GM06990 (cell line): ENCODE results near the gene ADRA2B.

ENCODE experiments used
- DNase-seq: peaks from one replicate; pipeline ENCODE4 v3.0.0-alpha.2; 2011; ENCODE audit not compliant: insufficient read length; ENCODE audit errors: extremely low read depth
- H3K27me3 ChIP-seq: replicated peaks from 2 replicates; pipeline ENCODE4 v1.6.0; 2011; ENCODE audit warnings: low read length; ENCODE audit not compliant: control insufficient read depth, insufficient read depth
- H3K36me3 ChIP-seq: 2 replicates; pipeline ENCODE4 v1.5.1; 2011; ENCODE audit warnings: low read length; ENCODE audit not compliant: control insufficient read depth, insufficient read depth
- H3K4me3 ChIP-seq: replicated peaks from 2 replicates; pipeline ENCODE4 v1.5.1; 2011; ENCODE audit warnings: low read depth, mild to moderate bottlenecking, control low read depth, low read length
- TF ChIP-seq, protein P1 (sequence below): IDR thresholded peaks from 2 replicates; pipeline ENCODE4 v1.5.1; 2011; ENCODE audit warnings: low read length, control low read depth, mild to moderate bottlenecking, inconsistent platforms; ENCODE audit not compliant: insufficient read depth, poor library complexity, severe bottlenecking

The ADRA2B gene

DNA sequence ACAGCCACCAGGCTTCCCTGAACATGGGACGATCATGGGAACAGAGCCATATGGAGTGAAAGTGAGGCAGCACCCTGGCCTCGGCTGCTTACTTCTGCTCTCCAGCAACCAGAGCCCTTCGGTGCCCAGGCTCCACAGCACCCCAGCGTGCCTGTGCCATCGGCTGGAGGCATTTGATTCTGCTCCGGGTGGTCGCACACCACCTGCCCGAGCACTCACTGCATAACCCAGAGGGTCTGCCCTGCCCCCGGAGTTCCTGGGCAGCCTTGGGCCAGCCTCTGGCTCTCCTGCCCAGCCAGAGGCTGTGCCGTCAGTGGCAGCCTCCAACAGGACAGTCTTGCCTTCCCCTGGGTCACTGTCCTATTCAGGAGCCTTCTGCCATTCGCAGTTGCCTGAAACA lies 18.1 kb upstream of the ADRA2B start:
- no peaks in the 10 kb centered on the region for H3K36me3 ChIP-seq
- no peaks in the 10 kb centered on the region for H3K27me3 ChIP-seq
- no peak overlapping the region for H3K4me3 ChIP-seq
- TF ChIP-seq, protein P1, sequence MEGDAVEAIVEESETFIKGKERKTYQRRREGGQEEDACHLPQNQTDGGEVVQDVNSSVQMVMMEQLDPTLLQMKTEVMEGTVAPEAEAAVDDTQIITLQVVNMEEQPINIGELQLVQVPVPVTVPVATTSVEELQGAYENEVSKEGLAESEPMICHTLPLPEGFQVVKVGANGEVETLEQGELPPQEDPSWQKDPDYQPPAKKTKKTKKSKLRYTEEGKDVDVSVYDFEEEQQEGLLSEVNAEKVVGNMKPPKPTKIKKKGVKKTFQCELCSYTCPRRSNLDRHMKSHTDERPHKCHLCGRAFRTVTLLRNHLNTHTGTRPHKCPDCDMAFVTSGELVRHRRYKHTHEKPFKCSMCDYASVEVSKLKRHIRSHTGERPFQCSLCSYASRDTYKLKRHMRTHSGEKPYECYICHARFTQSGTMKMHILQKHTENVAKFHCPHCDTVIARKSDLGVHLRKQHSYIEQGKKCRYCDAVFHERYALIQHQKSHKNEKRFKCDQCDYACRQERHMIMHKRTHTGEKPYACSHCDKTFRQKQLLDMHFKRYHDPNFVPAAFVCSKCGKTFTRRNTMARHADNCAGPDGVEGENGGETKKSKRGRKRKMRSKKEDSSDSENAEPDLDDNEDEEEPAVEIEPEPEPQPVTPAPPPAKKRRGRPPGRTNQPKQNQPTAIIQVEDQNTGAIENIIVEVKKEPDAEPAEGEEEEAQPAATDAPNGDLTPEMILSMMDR: no peak
- no peak for DNase-seq

GRCh38 chr2:96131813-96132745 lies 15.7 kb upstream of the ADRA2B start:
- no peaks in the 10 kb centered on the region for H3K36me3 ChIP-seq
- TF ChIP-seq, protein P1: no peak
- DNase-seq: no peak
- H3K4me3 ChIP-seq: no peak overlapping the region
- no peaks in the 10 kb centered on the region for H3K27me3 ChIP-seq

GRCh38 chr2:96131152-96131812 lies 14.9 kb upstream of the ADRA2B start:
- DNase-seq: no peak
- Histone ChIP-seq H3K36me3 (no peaks in the 10 kb centered on the region), H3K27me3 (no peaks in the 10 kb centered on the region), H3K4me3 (no peak overlapping the region)
- TF ChIP-seq, protein P1: no peak

DNA sequence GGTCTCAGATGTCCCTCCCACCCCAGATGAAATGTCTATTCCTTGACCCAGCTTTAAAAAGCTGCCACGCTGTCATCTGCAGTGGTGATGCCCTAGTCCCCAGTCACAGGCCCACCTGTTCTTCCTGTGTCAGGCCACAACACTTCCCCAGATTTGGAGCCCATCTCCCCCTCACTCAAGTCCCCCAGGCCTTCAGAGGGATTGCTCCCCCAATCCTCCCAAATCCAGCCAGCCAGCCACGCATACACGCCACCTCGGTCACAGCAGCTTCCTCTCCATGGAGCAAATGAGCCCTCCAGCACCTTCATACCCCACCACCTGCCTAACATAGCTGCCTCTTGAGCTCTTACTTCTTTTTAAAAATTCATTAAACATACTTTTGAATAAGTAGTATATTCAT lies 14.1 kb upstream of the ADRA2B start:
- no peak for DNase-seq
- H3K36me3 ChIP-seq: no peaks in the 10 kb centered on the region
- TF ChIP-seq, protein P1: no peak

DNA sequence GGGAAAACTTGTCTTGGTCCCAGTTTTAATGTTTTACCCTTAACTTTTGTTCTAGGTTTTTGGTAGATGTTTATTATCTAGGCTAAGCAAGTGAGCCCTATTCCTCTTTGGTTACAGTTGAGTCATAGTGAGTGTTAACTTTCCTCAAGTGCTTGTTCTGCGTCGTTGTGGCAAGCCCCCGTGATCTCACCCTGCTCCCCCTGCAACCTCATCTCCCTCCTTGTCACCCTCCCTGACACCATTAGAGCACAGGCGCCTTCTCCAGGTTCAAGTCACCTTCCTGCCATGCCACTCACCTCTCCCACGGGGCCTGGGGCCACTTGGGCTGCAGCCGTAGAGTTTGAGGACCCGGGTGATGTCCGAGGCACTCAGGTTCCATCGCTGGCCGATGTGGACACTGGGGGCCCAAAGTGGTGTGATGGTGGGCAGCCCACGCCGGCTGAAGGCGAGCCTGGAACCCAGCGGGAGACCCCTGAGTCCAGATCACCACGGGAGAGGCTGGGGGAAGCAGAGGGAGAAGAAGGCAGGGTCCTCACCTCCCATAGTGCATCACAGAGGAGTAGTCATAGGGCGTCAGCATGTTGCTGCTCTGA lies 13.3 kb upstream of the ADRA2B start:
- H3K4me3 ChIP-seq: no peak overlapping the region
- H3K27me3 ChIP-seq: no peaks in the 10 kb centered on the region
- DNase-seq: no peak
- TF ChIP-seq, protein P1: no peak
- H3K36me3 ChIP-seq: no peaks in the 10 kb centered on the region

More for the DNA sequence above, 14.1 kb upstream of the ADRA2B start:
- Histone ChIP-seq H3K27me3 (no peaks in the 10 kb centered on the region), H3K4me3 (no peak overlapping the region)
